Transverse colon (tissue), 4 donors: ENCODE data around the gene ANXA1.

Experiments used
- CTCF ChIP-seq, 5 experiments: fragments of 200-600 bp in 3 of 5; fragments of 450-650 bp in 2 of 5; sonication (generic) in 3 of 5; IDR thresholded peaks; 1 replicate in 2 of 5; 2 replicates in 3 of 5; pipeline ENCODE4 v1.5.1; 2016 to 2017; ENCODE audit warnings: antibody characterized with exemption in 5 of 5, inconsistent platforms in 3 of 5, mild to moderate bottlenecking in 2 of 5, moderate library complexity in 1 of 5
- POLR2A ChIP-seq: fragments of 450-650 bp; IDR thresholded peaks from one replicate; pipeline ENCODE4 v1.6.1; 2016; ENCODE audit warnings: antibody characterized with exemption, mild to moderate bottlenecking, moderate library complexity
- POLR2AphosphoS5 ChIP-seq, 3 donors: sonication (generic); formaldehyde crosslinking; IDR thresholded peaks; one replicate each; pipeline ENCODE4 v1.6.1; 2016; ENCODE audit warnings: antibody characterized with exemption in 3 of 3

GRCh38 chr9:73199886-73200285 lies 48.2 kb downstream of the ANXA1 start:
- TF ChIP-seq CTCF (IDR thresholded peaks at IDR 0.05), result no peak
- no peak for TF ChIP-seq POLR2AphosphoS5 (IDR thresholded peaks at IDR 0.05)
- TF ChIP-seq POLR2A, result no peak
